HEK293 (cell line): ENCODE measurements around the gene THSD4.

Source experiments
- KLF9 ChIP-seq: fragments of 450-650 bp; formaldehyde crosslinking; IDR thresholded peaks from 2 replicates; pipeline ENCODE4 v1.5.1; 2016; ENCODE audit warnings: missing biosample characterization, missing genetic modification characterization, low read depth
- ZBTB1 ChIP-seq: fragments of 450-650 bp; formaldehyde crosslinking; IDR thresholded peaks from 2 replicates; pipeline ENCODE4 v1.5.1; 2016; ENCODE audit warnings: missing biosample characterization, missing genetic modification characterization
- ZNF274 ChIP-seq, 2 experiments: fragments of 200-500 bp in 1 of 2; fragments of 450-650 bp in 1 of 2; sonication (Bioruptor generic) in 1 of 2; formaldehyde crosslinking in 1 of 2; IDR thresholded peaks; 2 replicates each; pipeline versions ENCODE4 v1.5.1 to v1.6.1; 2014 to 2016; ENCODE audit warnings: borderline replicate concordance in 1 of 2, inconsistent platforms in 1 of 2, low read length in 1 of 2, missing biosample characterization in 1 of 2, missing genetic modification characterization in 1 of 2
- ZNF837 ChIP-seq: fragments of 450-650 bp; formaldehyde crosslinking; IDR thresholded peaks from 2 replicates; pipeline ENCODE4 v1.5.1; 2016; ENCODE audit warnings: missing biosample characterization, missing genetic modification characterization
- TF ChIP-seq, protein P1 (sequence below): fragments of 450-650 bp; formaldehyde crosslinking; IDR thresholded peaks from 2 replicates; pipeline ENCODE4 v1.5.1; 2016; ENCODE audit warnings: missing biosample characterization, missing genetic modification characterization
- TF ChIP-seq, protein P2 (sequence below): fragments of 450-650 bp; formaldehyde crosslinking; IDR thresholded peaks from 2 replicates; pipeline ENCODE4 v1.5.1; 2016; ENCODE audit warnings: missing biosample characterization, missing genetic modification characterization, low read depth

DNA sequence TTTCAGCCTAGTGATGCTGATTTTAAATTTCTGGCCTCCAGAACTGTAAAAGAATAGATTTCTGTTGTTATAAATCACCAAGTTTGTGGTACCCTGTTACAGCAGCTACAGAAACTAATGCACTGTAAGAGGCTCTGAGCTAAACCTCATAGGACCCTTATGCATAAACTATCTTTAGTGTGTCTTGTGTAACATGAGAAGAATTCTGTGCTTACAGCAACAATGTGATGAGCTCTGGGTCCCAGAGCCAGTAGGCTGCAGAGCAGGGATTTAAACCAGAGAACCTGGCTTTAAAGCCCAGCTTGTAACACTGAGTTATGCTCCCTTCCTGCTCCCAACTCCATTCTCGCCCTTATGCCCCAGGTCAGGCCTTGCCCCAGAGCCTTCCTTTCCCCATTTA lies 113.1 kb downstream of the THSD4 start:
- TF ChIP-seq ZNF274 (IDR thresholded peaks at IDR 0.05; ENCODE audit: low read length) (no peak), ZNF274 (tag by site-specific recombination; IDR thresholded peaks at IDR 0.05; ENCODE audit: borderline replicate concordance) (no peak), KLF9 (tag by site-specific recombination) (no peak), ZNF837 (tag by site-specific recombination) (no peak), ZBTB1 (tag by site-specific recombination) (no peak)
- TF ChIP-seq, protein P1, sequence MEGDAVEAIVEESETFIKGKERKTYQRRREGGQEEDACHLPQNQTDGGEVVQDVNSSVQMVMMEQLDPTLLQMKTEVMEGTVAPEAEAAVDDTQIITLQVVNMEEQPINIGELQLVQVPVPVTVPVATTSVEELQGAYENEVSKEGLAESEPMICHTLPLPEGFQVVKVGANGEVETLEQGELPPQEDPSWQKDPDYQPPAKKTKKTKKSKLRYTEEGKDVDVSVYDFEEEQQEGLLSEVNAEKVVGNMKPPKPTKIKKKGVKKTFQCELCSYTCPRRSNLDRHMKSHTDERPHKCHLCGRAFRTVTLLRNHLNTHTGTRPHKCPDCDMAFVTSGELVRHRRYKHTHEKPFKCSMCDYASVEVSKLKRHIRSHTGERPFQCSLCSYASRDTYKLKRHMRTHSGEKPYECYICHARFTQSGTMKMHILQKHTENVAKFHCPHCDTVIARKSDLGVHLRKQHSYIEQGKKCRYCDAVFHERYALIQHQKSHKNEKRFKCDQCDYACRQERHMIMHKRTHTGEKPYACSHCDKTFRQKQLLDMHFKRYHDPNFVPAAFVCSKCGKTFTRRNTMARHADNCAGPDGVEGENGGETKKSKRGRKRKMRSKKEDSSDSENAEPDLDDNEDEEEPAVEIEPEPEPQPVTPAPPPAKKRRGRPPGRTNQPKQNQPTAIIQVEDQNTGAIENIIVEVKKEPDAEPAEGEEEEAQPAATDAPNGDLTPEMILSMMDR (tag by site-specific recombination) = no peak
- TF ChIP-seq, protein P2, sequence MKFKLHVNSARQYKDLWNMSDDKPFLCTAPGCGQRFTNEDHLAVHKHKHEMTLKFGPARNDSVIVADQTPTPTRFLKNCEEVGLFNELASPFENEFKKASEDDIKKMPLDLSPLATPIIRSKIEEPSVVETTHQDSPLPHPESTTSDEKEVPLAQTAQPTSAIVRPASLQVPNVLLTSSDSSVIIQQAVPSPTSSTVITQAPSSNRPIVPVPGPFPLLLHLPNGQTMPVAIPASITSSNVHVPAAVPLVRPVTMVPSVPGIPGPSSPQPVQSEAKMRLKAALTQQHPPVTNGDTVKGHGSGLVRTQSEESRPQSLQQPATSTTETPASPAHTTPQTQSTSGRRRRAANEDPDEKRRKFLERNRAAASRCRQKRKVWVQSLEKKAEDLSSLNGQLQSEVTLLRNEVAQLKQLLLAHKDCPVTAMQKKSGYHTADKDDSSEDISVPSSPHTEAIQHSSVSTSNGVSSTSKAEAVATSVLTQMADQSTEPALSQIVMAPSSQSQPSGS (tag by site-specific recombination) = no peak
